SK-N-MC (cell line): ENCODE measurements around the gene PCNT.

Source experiments
- EZH2 ChIP-seq: fragments of 200-600 bp; sonication (generic); IDR thresholded peaks from one replicate; pipeline ENCODE4 v1.6.1; 2017; ENCODE audit warnings: antibody characterized with exemption
- POLR2AphosphoS5 ChIP-seq: IDR thresholded peaks from 2 replicates; pipeline ENCODE4 v1.6.1; 2012; ENCODE audit warnings: mild to moderate bottlenecking, low read depth, low read length, borderline replicate concordance

- TF ChIP-seq POLR2AphosphoS5 = no peak
- TF ChIP-seq EZH2 = no peak
Measured at GRCh38 chr21:46284733-46285132, 39.2 kb upstream of the PCNT start.
